ENCODE data around the gene TMED1.

Gene TMED1

GRCh38 chr19:10830931-10831779 is 4.9 kb downstream of the TMED1 start:
- DNase-seq = no peak

GRCh38 chr19:10830370-10830769 is 5.6 kb downstream of the TMED1 start:
- DNase-seq = no peak

- no peak for DNase-seq
These were observed 6.0 kb downstream of the TMED1 start for GRCh38 chr19:10829967-10830366.

GRCh38 chr19:10828981-10829821 is 6.8 kb downstream of the TMED1 start:
- no peak for DNase-seq

GRCh38 chr19:10826846-10827245 is 9.2 kb downstream of the TMED1 start:
- DNase-seq = no peak

GRCh38 chr19:10826231-10826630 is 9.8 kb downstream of the TMED1 start:
- no peak for DNase-seq

- no peak for DNase-seq
These were observed 12.3 kb downstream of the TMED1 start for GRCh38 chr19:10823690-10824089.

- no peak for DNase-seq
These were observed 15.8 kb downstream of the TMED1 start for GRCh38 chr19:10820173-10820572.

GRCh38 chr19:10819124-10820060 is 16.6 kb downstream of the TMED1 start:
- DNase-seq = no peak

- no peak for DNase-seq
These were observed 17.5 kb downstream of the TMED1 start for GRCh38 chr19:10818301-10819123.

- no peak for DNase-seq
These were observed 18.5 kb downstream of the TMED1 start for GRCh38 chr19:10817291-10818038.

GRCh38 chr19:10816691-10817090 is 19.3 kb downstream of the TMED1 start:
- no peak for DNase-seq

- no peak for DNase-seq
These were observed 19.9 kb downstream of the TMED1 start for GRCh38 chr19:10815969-10816644.

- no peak for DNase-seq
These were observed 20.9 kb downstream of the TMED1 start for GRCh38 chr19:10815007-10815536.

GRCh38 chr19:10812902-10813404 is 23.1 kb downstream of the TMED1 start:
- peak; percentile 88 for DNase-seq

GRCh38 chr19:10812196-10812595 is 23.8 kb downstream of the TMED1 start:
- no peak for DNase-seq

GRCh38 chr19:10811391-10812111 is 24.5 kb downstream of the TMED1 start:
- DNase-seq = no peak

GRCh38 chr19:10809651-10810285 is 26.2 kb downstream of the TMED1 start:
- no peak for DNase-seq
